LNCAP (cell line): ENCODE data around the gene DGCR2.

Source experiments
- CTCF ChIP-seq: fragments of 450-650 bp; IDR thresholded peaks from 2 replicates; pipeline ENCODE4 v1.5.1; 2017; ENCODE audit warnings: mild to moderate bottlenecking

DGCR2 gene

GRCh38 chr22:19114984-19115552 lies 7.1 kb downstream of the DGCR2 start:
- TF ChIP-seq CTCF = no peak

- no peak for TF ChIP-seq CTCF
These were observed 8.8 kb downstream of the DGCR2 start for GRCh38 chr22:19113429-19113828.

GRCh38 chr22:19111584-19111983 lies 10.6 kb downstream of the DGCR2 start:
- no peak for TF ChIP-seq CTCF

- no peak for TF ChIP-seq CTCF
These were observed 11.1 kb downstream of the DGCR2 start for GRCh38 chr22:19111140-19111539.

- no peak for TF ChIP-seq CTCF
These were observed 11.6 kb downstream of the DGCR2 start for GRCh38 chr22:19110646-19111045.

- TF ChIP-seq CTCF = no peak
These were observed 12.2 kb downstream of the DGCR2 start for GRCh38 chr22:19110064-19110458.

GRCh38 chr22:19109198-19110063 lies 12.8 kb downstream of the DGCR2 start:
- no peak for TF ChIP-seq CTCF
